ENCODE measurements around the gene PRIM1.

Gene PRIM1

DNA sequence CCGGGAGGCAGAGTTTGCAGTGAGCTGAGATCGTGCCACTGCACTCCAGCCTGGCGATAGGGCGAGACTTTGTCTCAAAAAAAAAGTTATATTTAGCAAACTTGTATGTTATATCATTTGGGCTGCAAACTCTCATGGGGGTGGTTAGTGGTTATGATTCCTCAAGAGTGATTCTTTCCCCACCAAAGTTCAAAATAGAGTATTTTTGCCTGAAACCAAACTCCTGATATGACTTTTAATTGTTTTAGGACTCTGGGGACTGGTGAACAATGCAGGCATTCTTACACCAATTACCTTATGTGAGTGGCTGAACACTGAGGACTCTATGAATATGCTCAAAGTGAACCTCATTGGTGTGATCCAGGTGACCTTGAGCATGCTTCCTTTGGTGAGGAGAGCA lies 29.6 kb upstream of the PRIM1 start:
- Histone ChIP-seq H2AK5ac (ENCODE audit: low read length) (no peak overlapping the region), H3K9ac (ENCODE audit: low read length) (no peak overlapping the region), H3K27ac (ENCODE audit: low read depth, low read length) (no peak overlapping the region), H4K5ac (ENCODE audit: low read length) (no peak overlapping the region), H2BK15ac (replicated peaks; ENCODE audit: low read depth) (no peak overlapping the region), H4K8ac (ENCODE audit: low read depth, low read length) (no peak overlapping the region), H3K4me2 (ENCODE audit: low read length) (no peak overlapping the region), H3K4me1 (ENCODE audit: control insufficient read depth, low read depth, low read length) (no peaks in the 10 kb centered on the region), H3K27me3 (ENCODE audit: insufficient read depth, low read length, poor library complexity) (no peaks in the 10 kb centered on the region), H3K56ac (ENCODE audit: low read length) (no peak overlapping the region), H3K23ac (ENCODE audit: low read length) (no peak overlapping the region), H2BK120ac (ENCODE audit: low read depth, low read length) (no peak overlapping the region), H2BK5ac (ENCODE audit: low read length) (no peak overlapping the region), H3K36me3 (ENCODE audit: control insufficient read depth, insufficient read depth, low read length) (no peaks in the 10 kb centered on the region), H3K4me3 (ENCODE audit: low read length) (no peak overlapping the region), H3K4ac (ENCODE audit: low read depth, low read length) (no peak overlapping the region), H3K79me1 (ENCODE audit: low read length) (no peaks in the 10 kb centered on the region), H3K18ac (ENCODE audit: low read length) (no peak overlapping the region), H3K79me2 (ENCODE audit: control insufficient read depth, insufficient read depth, low read length) (no peaks in the 10 kb centered on the region)
- DNase-seq: no peak
- no CpG with 5 or more reads among the region's 4 CpGs for WGBS (ENCODE audit: extremely low coverage, insufficient coverage, low lambda C conversion rate)

DNA sequence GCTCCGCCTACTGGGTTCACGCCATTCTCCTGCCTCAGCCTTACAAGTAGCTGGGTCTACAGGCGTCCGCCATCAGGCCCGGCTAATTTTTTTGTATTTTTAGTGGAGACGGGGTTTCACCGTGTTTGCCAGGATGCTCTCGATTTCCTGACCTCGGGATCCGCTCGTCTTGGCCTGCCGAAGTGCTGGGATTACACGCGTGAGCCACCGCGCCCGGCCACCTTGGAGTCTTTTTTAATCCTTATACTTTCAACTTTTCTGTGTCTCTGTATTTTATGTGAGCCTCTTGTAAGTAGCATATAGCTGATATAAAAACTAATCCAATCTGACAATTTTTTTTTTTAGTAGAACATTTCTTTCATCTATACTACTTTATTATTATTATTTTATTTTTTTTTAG lies 26.6 kb upstream of the PRIM1 start:
- no CpG with 5 or more reads among the region's 17 CpGs for WGBS (ENCODE audit: extremely low coverage, insufficient coverage, low lambda C conversion rate)
- Histone ChIP-seq H3K27me3 (ENCODE audit: insufficient read depth, low read length, poor library complexity) (no peaks in the 10 kb centered on the region), H3K23ac (ENCODE audit: low read length) (no peak overlapping the region), H3K4me3 (ENCODE audit: low read length) (no peak overlapping the region), H4K8ac (ENCODE audit: low read depth, low read length) (no peak overlapping the region), H3K4me1 (ENCODE audit: control insufficient read depth, low read depth, low read length) (no peaks in the 10 kb centered on the region), H3K18ac (ENCODE audit: low read length) (no peak overlapping the region), H2AK5ac (ENCODE audit: low read length) (no peak overlapping the region), H3K4ac (ENCODE audit: low read depth, low read length) (no peak overlapping the region), H2BK5ac (ENCODE audit: low read length) (no peak overlapping the region), H3K56ac (ENCODE audit: low read length) (no peak overlapping the region), H3K9ac (ENCODE audit: low read length) (no peak overlapping the region), H3K27ac (ENCODE audit: low read depth, low read length) (no peak overlapping the region), H3K79me1 (ENCODE audit: low read length) (no peaks in the 10 kb centered on the region), H3K79me2 (ENCODE audit: control insufficient read depth, insufficient read depth, low read length) (no peaks in the 10 kb centered on the region), H2BK15ac (replicated peaks; ENCODE audit: low read depth) (no peak overlapping the region), H2BK120ac (ENCODE audit: low read depth, low read length) (no peak overlapping the region), H3K4me2 (ENCODE audit: low read length) (no peak overlapping the region), H3K36me3 (ENCODE audit: control insufficient read depth, insufficient read depth, low read length) (no peaks in the 10 kb centered on the region), H4K5ac (ENCODE audit: low read length) (no peak overlapping the region)
- no peak for DNase-seq

DNA sequence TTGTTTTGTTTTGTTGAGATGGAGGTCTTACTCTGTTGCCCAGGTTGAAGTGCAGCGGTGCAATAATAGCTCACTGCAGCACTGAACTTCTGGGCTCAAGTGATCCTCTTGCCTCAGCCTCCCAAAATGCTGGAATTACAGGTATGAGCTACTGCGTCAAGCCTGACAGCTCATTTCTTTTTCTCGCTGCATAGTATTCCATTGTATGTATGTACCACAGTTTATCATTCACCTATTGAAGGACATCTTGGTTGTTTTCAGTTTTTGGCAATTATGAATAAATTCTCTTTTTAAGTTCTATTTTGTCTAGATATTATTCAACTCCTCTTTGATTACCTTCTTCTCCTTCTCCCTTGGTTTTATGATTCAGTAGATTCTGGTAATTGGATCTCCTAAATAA lies 24.5 kb upstream of the PRIM1 start:
- no peaks in the 10 kb centered on the region for H3K79me1 ChIP-seq (ENCODE audit: low read length)
- no CpG with 5 or more reads among the region's 3 CpGs for WGBS (ENCODE audit: extremely low coverage, insufficient coverage, low lambda C conversion rate)
- no peaks in the 10 kb centered on the region for H3K4me1 ChIP-seq (ENCODE audit: control insufficient read depth, low read depth, low read length)
- H2BK15ac ChIP-seq (replicated peaks; ENCODE audit: low read depth): no peak overlapping the region
- H3K9ac ChIP-seq (ENCODE audit: low read length): no peak overlapping the region
- no peak overlapping the region for H3K18ac ChIP-seq (ENCODE audit: low read length)
- H3K27me3 ChIP-seq (ENCODE audit: insufficient read depth, low read length, poor library complexity): no peaks in the 10 kb centered on the region
- H4K5ac ChIP-seq (ENCODE audit: low read length): no peak overlapping the region
- no peaks in the 10 kb centered on the region for H3K36me3 ChIP-seq (ENCODE audit: control insufficient read depth, insufficient read depth, low read length)
- H3K56ac ChIP-seq (ENCODE audit: low read length): no peak overlapping the region
- H3K27ac ChIP-seq (ENCODE audit: low read depth, low read length): no peak overlapping the region
- H2BK5ac ChIP-seq (ENCODE audit: low read length): no peak overlapping the region
- H2AK5ac ChIP-seq (ENCODE audit: low read length): no peak overlapping the region
- no peak overlapping the region for H3K4me3 ChIP-seq (ENCODE audit: low read length)
- no peak overlapping the region for H2BK120ac ChIP-seq (ENCODE audit: low read depth, low read length)
- no peak overlapping the region for H4K8ac ChIP-seq (ENCODE audit: low read depth, low read length)
- H3K4ac ChIP-seq (ENCODE audit: low read depth, low read length): no peak overlapping the region
- H3K4me2 ChIP-seq (ENCODE audit: low read length): no peak overlapping the region
- DNase-seq: no peak
- H3K23ac ChIP-seq (ENCODE audit: low read length): no peak overlapping the region
- H3K79me2 ChIP-seq (ENCODE audit: control insufficient read depth, insufficient read depth, low read length): no peaks in the 10 kb centered on the region

DNA sequence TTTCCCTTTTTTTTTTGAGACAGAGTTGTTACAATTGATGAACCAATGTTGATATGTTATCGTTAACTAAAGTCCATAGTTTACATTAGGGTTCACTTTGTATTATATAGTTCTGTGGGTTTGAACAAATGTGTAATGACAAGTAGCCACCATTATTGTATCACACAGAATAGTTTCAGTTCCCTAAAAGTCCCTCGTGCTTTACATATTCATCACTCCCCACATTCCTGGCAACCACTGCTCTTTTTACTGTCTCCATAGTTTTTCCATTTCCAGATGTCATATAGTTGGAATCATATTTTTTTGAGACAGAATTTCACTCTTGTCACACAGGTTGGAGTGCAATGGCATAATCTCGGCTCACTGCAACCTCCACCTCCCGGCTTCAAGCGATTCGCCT lies 23.5 kb upstream of the PRIM1 start:
- H3K56ac ChIP-seq (ENCODE audit: low read length): no peak overlapping the region
- no peaks in the 10 kb centered on the region for H3K4me1 ChIP-seq (ENCODE audit: control insufficient read depth, low read depth, low read length)
- WGBS (ENCODE audit: extremely low coverage, insufficient coverage, low lambda C conversion rate): no CpG with 5 or more reads among the region's 6 CpGs
- no peak overlapping the region for H3K9ac ChIP-seq (ENCODE audit: low read length)
- no peak overlapping the region for H2BK15ac ChIP-seq (replicated peaks; ENCODE audit: low read depth)
- H2BK5ac ChIP-seq (ENCODE audit: low read length): no peak overlapping the region
- H3K4me2 ChIP-seq (ENCODE audit: low read length): no peak overlapping the region
- H3K36me3 ChIP-seq (ENCODE audit: control insufficient read depth, insufficient read depth, low read length): no peaks in the 10 kb centered on the region
- no peaks in the 10 kb centered on the region for H3K27me3 ChIP-seq (ENCODE audit: insufficient read depth, low read length, poor library complexity)
- H4K8ac ChIP-seq (ENCODE audit: low read depth, low read length): no peak overlapping the region
- H4K5ac ChIP-seq (ENCODE audit: low read length): no peak overlapping the region
- no peak for DNase-seq
- H3K18ac ChIP-seq (ENCODE audit: low read length): no peak overlapping the region
- H3K4ac ChIP-seq (ENCODE audit: low read depth, low read length): no peak overlapping the region
- H3K79me1 ChIP-seq (ENCODE audit: low read length): no peaks in the 10 kb centered on the region
- no peak overlapping the region for H3K27ac ChIP-seq (ENCODE audit: low read depth, low read length)
- H3K79me2 ChIP-seq (ENCODE audit: control insufficient read depth, insufficient read depth, low read length): no peaks in the 10 kb centered on the region
- H3K4me3 ChIP-seq (ENCODE audit: low read length): no peak overlapping the region
- no peak overlapping the region for H2AK5ac ChIP-seq (ENCODE audit: low read length)
- H2BK120ac ChIP-seq (ENCODE audit: low read depth, low read length): no peak overlapping the region
- no peak overlapping the region for H3K23ac ChIP-seq (ENCODE audit: low read length)

DNA sequence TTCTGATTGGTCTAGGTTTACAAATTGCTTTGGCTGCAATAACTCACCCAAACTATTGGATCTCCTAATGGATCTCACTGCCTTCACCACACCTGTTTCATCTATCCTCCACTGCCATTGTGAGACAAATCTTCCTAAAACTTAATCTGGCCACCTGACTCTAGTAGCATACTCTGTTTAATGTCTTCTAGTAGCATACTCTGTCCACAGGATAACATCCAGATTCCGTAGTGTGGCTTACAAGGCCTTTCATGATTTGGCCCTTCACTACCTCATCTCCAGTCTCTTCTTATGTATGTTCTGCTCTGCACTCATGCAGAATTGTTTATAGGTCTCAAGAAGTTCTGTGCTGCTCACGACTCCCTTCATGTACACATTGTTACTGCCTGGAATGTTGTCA lies 21.0 kb upstream of the PRIM1 start:
- no peak overlapping the region for H4K5ac ChIP-seq (ENCODE audit: low read length)
- H3K79me2 ChIP-seq (ENCODE audit: control insufficient read depth, insufficient read depth, low read length): no peaks in the 10 kb centered on the region
- no peak overlapping the region for H2BK120ac ChIP-seq (ENCODE audit: low read depth, low read length)
- no peak overlapping the region for H3K4me2 ChIP-seq (ENCODE audit: low read length)
- no peak overlapping the region for H3K18ac ChIP-seq (ENCODE audit: low read length)
- no peak overlapping the region for H2AK5ac ChIP-seq (ENCODE audit: low read length)
- no peak overlapping the region for H3K4me3 ChIP-seq (ENCODE audit: low read length)
- no peak for DNase-seq
- no peak overlapping the region for H3K23ac ChIP-seq (ENCODE audit: low read length)
- no peaks in the 10 kb centered on the region for H3K36me3 ChIP-seq (ENCODE audit: control insufficient read depth, insufficient read depth, low read length)
- no peaks in the 10 kb centered on the region for H3K4me1 ChIP-seq (ENCODE audit: control insufficient read depth, low read depth, low read length)
- no peaks in the 10 kb centered on the region for H3K79me1 ChIP-seq (ENCODE audit: low read length)
- H3K4ac ChIP-seq (ENCODE audit: low read depth, low read length): no peak overlapping the region
- no peaks in the 10 kb centered on the region for H3K27me3 ChIP-seq (ENCODE audit: insufficient read depth, low read length, poor library complexity)
- no peak overlapping the region for H3K27ac ChIP-seq (ENCODE audit: low read depth, low read length)
- no peak overlapping the region for H2BK15ac ChIP-seq (replicated peaks; ENCODE audit: low read depth)
- no peak overlapping the region for H3K56ac ChIP-seq (ENCODE audit: low read length)
- no peak overlapping the region for H2BK5ac ChIP-seq (ENCODE audit: low read length)
- no peak overlapping the region for H4K8ac ChIP-seq (ENCODE audit: low read depth, low read length)
- H3K9ac ChIP-seq (ENCODE audit: low read length): no peak overlapping the region
- WGBS (ENCODE audit: extremely low coverage, insufficient coverage, low lambda C conversion rate): no CpG with 5 or more reads among the region's 2 CpGs

DNA sequence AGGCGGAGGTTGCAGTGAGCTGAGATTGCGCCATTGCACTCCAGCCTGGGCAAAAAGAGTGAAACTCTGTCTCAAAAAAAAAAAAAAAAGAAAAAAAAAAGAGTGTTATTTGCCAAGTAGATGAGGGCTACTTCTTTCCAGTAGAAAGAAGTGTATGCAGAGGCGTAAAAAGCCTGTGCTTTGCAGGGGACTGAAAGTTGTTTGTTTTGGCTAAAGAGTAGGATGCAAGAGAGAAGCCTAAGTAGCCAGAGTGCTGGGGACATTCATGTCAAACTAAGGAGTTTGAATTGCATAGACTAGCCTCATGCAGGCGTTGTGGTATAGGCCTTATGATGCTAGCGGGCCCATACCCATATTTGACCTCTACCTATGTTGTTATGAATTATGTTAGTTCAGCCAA lies 20.5 kb upstream of the PRIM1 start:
- Histone ChIP-seq H3K56ac (ENCODE audit: low read length) (no peak overlapping the region), H3K4me2 (ENCODE audit: low read length) (no peak overlapping the region), H3K4me3 (ENCODE audit: low read length) (no peak overlapping the region), H3K27me3 (ENCODE audit: insufficient read depth, low read length, poor library complexity) (no peaks in the 10 kb centered on the region), H3K9ac (ENCODE audit: low read length) (no peak overlapping the region), H3K18ac (ENCODE audit: low read length) (no peak overlapping the region), H4K8ac (ENCODE audit: low read depth, low read length) (no peak overlapping the region), H3K23ac (ENCODE audit: low read length) (no peak overlapping the region), H3K79me1 (ENCODE audit: low read length) (no peaks in the 10 kb centered on the region), H3K4me1 (ENCODE audit: control insufficient read depth, low read depth, low read length) (no peaks in the 10 kb centered on the region), H3K36me3 (ENCODE audit: control insufficient read depth, insufficient read depth, low read length) (no peaks in the 10 kb centered on the region), H3K27ac (ENCODE audit: low read depth, low read length) (no peak overlapping the region), H2BK120ac (ENCODE audit: low read depth, low read length) (no peak overlapping the region), H2BK15ac (replicated peaks; ENCODE audit: low read depth) (no peak overlapping the region), H3K4ac (ENCODE audit: low read depth, low read length) (no peak overlapping the region), H2AK5ac (ENCODE audit: low read length) (no peak overlapping the region), H4K5ac (ENCODE audit: low read length) (no peak overlapping the region), H2BK5ac (ENCODE audit: low read length) (no peak overlapping the region), H3K79me2 (ENCODE audit: control insufficient read depth, insufficient read depth, low read length) (no peaks in the 10 kb centered on the region)
- no peak for DNase-seq
- WGBS (ENCODE audit: extremely low coverage, insufficient coverage, low lambda C conversion rate): no CpG with 5 or more reads among the region's 5 CpGs
